Measurements from ENCODE around the gene TEX26. TPM values are rescaled to one million over a fixed set of nuclear protein-coding genes. Genes with fewer than 3 reads are reported as not detected.
A peak's percentile ranks its signal among the peaks of the same experiment; 100 is the strongest.

The TEX26 gene
- total RNA-seq, 6 donors from 2014 or later: 0.64 to 8.3 TPM; not detected in 4

GRCh38 chr13:30965380-30965779 is 32.9 kb downstream of the TEX26 start:
- peaks cover 0 to 4% (median under 1%) of the 10 kb centered on the region in 4 donors for H3K4me1 ChIP-seq
- ATAC-seq (ENCODE audit: low FRiP score in 2 of 2) (no peak), DNase-seq (no peak)
- H3K27me3 ChIP-seq: no peaks in the 10 kb centered on the region
- no peaks in the 10 kb centered on the region for H3K9me3 ChIP-seq
- no peak overlapping the region for H3K27ac ChIP-seq
- H3K4me3 ChIP-seq: no peak overlapping the region
- TF ChIP-seq CTCF (IDR thresholded peaks at IDR 0.05): no peak
- no peak for TF ChIP-seq POLR2AphosphoS5 (IDR thresholded peaks at IDR 0.05)
- TF ChIP-seq POLR2A (IDR thresholded peaks at IDR 0.05): no peak
- TF ChIP-seq EP300 (IDR thresholded peaks at IDR 0.05): no peak
- H3K36me3 ChIP-seq: no peaks in the 10 kb centered on the region
- WGBS, 2 donors: 64 to 96% methylated on average over 1 of the region's 1 CpG

- Histone ChIP-seq H3K4me1 (peaks cover 0 to 4% (median 2%) of the 10 kb centered on the region in 4 donors), H3K27ac (no peak overlapping the region), H3K36me3 (no peaks in the 10 kb centered on the region), H3K27me3 (no peaks in the 10 kb centered on the region), H3K4me3 (no peak overlapping the region), H3K9me3 (no peaks in the 10 kb centered on the region)
- TF ChIP-seq EP300 (IDR thresholded peaks at IDR 0.05): no peak
- TF ChIP-seq POLR2AphosphoS5 (IDR thresholded peaks at IDR 0.05): no peak
- no peak for TF ChIP-seq POLR2A (IDR thresholded peaks at IDR 0.05)
- TF ChIP-seq CTCF (IDR thresholded peaks at IDR 0.05): no peak
- WGBS, 2 donors: 86 to 93% methylated on average over 3 of the region's 3 CpGs
- no peak for ATAC-seq (ENCODE audit: low FRiP score in 2 of 2)
- no peak for DNase-seq
These were observed 33.6 kb downstream of the TEX26 start for GRCh38 chr13:30966101-30966500.

- DNase-seq: no peak
- WGBS, 2 donors: 58 to 85% methylated on average over 2 of the region's 2 CpGs
- no peaks in the 10 kb centered on the region for H3K27me3 ChIP-seq
- peak in 1 of 2 donors; percentile 56 for ATAC-seq (ENCODE audit: low FRiP score in 2 of 2)
- H3K4me1 ChIP-seq: peaks cover 0 to 8% (median 2%) of the 10 kb centered on the region in 4 donors
- no peaks in the 10 kb centered on the region for H3K36me3 ChIP-seq
- TF ChIP-seq CTCF (IDR thresholded peaks at IDR 0.05): no peak
- peak in 1 of 4 donors; percentile 35 for TF ChIP-seq EP300 (IDR thresholded peaks at IDR 0.05)
- H3K9me3 ChIP-seq: no peaks in the 10 kb centered on the region
- peak overlapping the region in 2 of 4 donors; percentile 47 to 73 for H3K27ac ChIP-seq
- no peak overlapping the region for H3K4me3 ChIP-seq
These were observed 36.4 kb downstream of the TEX26 start for GRCh38 chr13:30968846-30969245.

GRCh38 chr13:30971575-30971974 is 39.1 kb downstream of the TEX26 start:
- H3K9me3 ChIP-seq: no peaks in the 10 kb centered on the region
- no peaks in the 10 kb centered on the region for H3K36me3 ChIP-seq
- no peak for TF ChIP-seq CTCF (IDR thresholded peaks at IDR 0.05)
- TF ChIP-seq POLR2A (IDR thresholded peaks at IDR 0.05): no peak
- no peak for TF ChIP-seq EP300 (IDR thresholded peaks at IDR 0.05)
- no peak for TF ChIP-seq POLR2AphosphoS5 (IDR thresholded peaks at IDR 0.05)
- WGBS, 2 donors: 50 to 68% methylated on average over 2 of the region's 2 CpGs
- ATAC-seq (ENCODE audit: low FRiP score in 2 of 2) (no peak), DNase-seq (no peak)
- H3K27me3 ChIP-seq: no peaks in the 10 kb centered on the region
- no peak overlapping the region for H3K4me3 ChIP-seq
- H3K27ac ChIP-seq: no peak overlapping the region
- H3K4me1 ChIP-seq: peaks cover 0 to 8% (median 2%) of the 10 kb centered on the region in 4 donors

- DNase-seq (peak in 1 of 2 donors; percentile 58), ATAC-seq (ENCODE audit: low FRiP score in 2 of 2) (peak in 1 of 2 donors; percentile 74)
- Histone ChIP-seq H3K36me3 (no peaks in the 10 kb centered on the region), H3K4me1 (peaks cover 0 to 8% (median 2%) of the 10 kb centered on the region in 4 donors), H3K27ac (no peak overlapping the region), H3K4me3 (no peak overlapping the region), H3K9me3 (no peaks in the 10 kb centered on the region), H3K27me3 (no peaks in the 10 kb centered on the region)
- TF ChIP-seq POLR2AphosphoS5 (IDR thresholded peaks at IDR 0.05): no peak
- peak in 1 of 4 donors; percentile 61 for TF ChIP-seq EP300 (IDR thresholded peaks at IDR 0.05)
- 12 to 15% methylated on average over 1 of the region's 1 CpG for WGBS, 2 donors
These were observed 40.5 kb downstream of the TEX26 start for GRCh38 chr13:30972888-30973377.
